ENCODE data around the gene PLK5.

DNA sequence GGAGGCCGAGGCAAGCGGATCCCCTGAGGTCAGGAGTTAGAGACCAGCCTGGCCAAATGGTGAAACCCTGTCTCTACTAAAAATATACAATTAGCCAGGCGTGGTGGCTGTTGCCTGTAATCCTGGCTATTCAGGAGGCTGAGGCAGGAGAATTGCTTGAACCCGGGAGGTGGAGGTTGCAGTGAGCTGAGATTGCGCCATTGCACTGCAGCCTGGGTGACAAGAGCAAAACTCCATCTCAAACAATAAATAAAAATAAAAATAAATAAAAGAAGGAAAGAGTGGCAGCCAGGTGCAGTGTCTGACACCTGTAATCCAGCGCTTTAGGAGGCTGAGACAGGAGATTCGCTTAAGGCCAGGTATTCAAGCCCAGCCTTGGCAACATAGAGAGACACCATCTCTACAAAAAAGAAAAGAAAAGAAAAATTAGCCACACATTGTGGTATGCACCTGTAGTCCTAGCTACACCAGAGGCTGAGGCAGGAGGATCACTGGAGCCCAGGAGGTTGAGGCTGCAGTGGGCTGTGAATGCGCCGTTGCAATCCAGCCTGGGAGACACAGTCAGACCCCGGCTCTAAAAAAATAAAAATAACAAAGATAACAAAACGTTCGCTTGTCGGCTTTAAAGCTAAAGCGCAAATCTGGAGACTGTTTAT, 21.3 kb upstream of the PLK5 start:
- TF ChIP-seq CTCF (IDR thresholded peaks at IDR 0.05; ENCODE audit: low read depth, low read length, poor library complexity, severe bottlenecking) (no peak), EZH2phosphoT487 (IDR thresholded peaks at IDR 0.05; ENCODE audit: borderline replicate concordance, low read length) (no peak)

All from DOHH2 (cell line).